ENCODE measurements around the gene RPL7L1.
"Not testable (repeated sequence)": the region's sequence is repeated elsewhere in the genome, so short reads cannot be mapped to it uniquely, and the experiment has no call there.

GRCh38 chr6:42888201-42888600, 8.8 kb downstream of the RPL7L1 start:
- TF ChIP-seq POLR2AphosphoS5, POLR2A, EP300 (IDR thresholded peaks at IDR 0.05): not testable (repeated sequence)
- TF ChIP-seq, protein P1, sequence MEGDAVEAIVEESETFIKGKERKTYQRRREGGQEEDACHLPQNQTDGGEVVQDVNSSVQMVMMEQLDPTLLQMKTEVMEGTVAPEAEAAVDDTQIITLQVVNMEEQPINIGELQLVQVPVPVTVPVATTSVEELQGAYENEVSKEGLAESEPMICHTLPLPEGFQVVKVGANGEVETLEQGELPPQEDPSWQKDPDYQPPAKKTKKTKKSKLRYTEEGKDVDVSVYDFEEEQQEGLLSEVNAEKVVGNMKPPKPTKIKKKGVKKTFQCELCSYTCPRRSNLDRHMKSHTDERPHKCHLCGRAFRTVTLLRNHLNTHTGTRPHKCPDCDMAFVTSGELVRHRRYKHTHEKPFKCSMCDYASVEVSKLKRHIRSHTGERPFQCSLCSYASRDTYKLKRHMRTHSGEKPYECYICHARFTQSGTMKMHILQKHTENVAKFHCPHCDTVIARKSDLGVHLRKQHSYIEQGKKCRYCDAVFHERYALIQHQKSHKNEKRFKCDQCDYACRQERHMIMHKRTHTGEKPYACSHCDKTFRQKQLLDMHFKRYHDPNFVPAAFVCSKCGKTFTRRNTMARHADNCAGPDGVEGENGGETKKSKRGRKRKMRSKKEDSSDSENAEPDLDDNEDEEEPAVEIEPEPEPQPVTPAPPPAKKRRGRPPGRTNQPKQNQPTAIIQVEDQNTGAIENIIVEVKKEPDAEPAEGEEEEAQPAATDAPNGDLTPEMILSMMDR (IDR thresholded peaks at IDR 0.05): not testable (repeated sequence)
